HG02610 (cell line): Measurements from ENCODE around the gene EHD3.

Experiments used
- ATAC-seq: cut with Tn5 transposase; IDR thresholded peaks from one replicate; pipeline ENCODE4 v1.9.1; 2021; ENCODE audit warnings: mild to moderate bottlenecking, moderate library complexity; ENCODE audit not compliant: unreplicated experiment

Gene EHD3

GRCh38 chr2:31212659-31213600, 21.0 kb upstream of the EHD3 start:
- no peak for ATAC-seq

GRCh38 chr2:31213601-31214443, 20.1 kb upstream of the EHD3 start:
- ATAC-seq = no peak

GRCh38 chr2:31214444-31214915, 19.5 kb upstream of the EHD3 start:
- ATAC-seq = no peak

GRCh38 chr2:31216734-31217133, 17.2 kb upstream of the EHD3 start:
- ATAC-seq = peak; percentile 37

GRCh38 chr2:31217465-31218200, 16.3 kb upstream of the EHD3 start, which contains the start of gene CAPN14:
Gene CAPN14 (minus strand): TSS chr2:31217515. CDS start chr2:31205447, 12,068 bp downstream.
- peak; percentile 32 for ATAC-seq

- ATAC-seq = peak; percentile 80
Observed at GRCh38 chr2:31219131-31219969, 14.6 kb upstream of the EHD3 start.

GRCh38 chr2:31221544-31221943, 12.4 kb upstream of the EHD3 start:
- no peak for ATAC-seq

- ATAC-seq = no peak
Observed at GRCh38 chr2:31222071-31222470, 11.9 kb upstream of the EHD3 start.

GRCh38 chr2:31223026-31223425, 10.9 kb upstream of the EHD3 start:
- ATAC-seq = no peak

- no peak for ATAC-seq
Observed at GRCh38 chr2:31223749-31224148, 10.2 kb upstream of the EHD3 start.

GRCh38 chr2:31226266-31226665, 7.7 kb upstream of the EHD3 start:
- ATAC-seq = no peak

GRCh38 chr2:31227110-31227509, 6.8 kb upstream of the EHD3 start:
- no peak for ATAC-seq

GRCh38 chr2:31227711-31228125, 6.2 kb upstream of the EHD3 start:
- no peak for ATAC-seq

- no peak for ATAC-seq
Observed at GRCh38 chr2:31228717-31229116, 5.2 kb upstream of the EHD3 start.

GRCh38 chr2:31230751-31231150, 3.2 kb upstream of the EHD3 start:
- no peak for ATAC-seq

GRCh38 chr2:31231571-31232302, 2.2 kb upstream of the EHD3 start:
- no peak for ATAC-seq

GRCh38 chr2:31232586-31232985, 1.4 kb upstream of the EHD3 start:
- ATAC-seq = no peak

- ATAC-seq = no peak
Observed at GRCh38 chr2:31233231-31233630, 721 bp upstream of the EHD3 start.
